Measurements from ENCODE around the gene TPD52L2.
"Not testable (repeated sequence)": the region's sequence is repeated elsewhere in the genome, so short reads cannot be mapped to it uniquely, and the experiment has no call there.

GRCh38 chr20:63916371-63916939 is 51.4 kb downstream of the TPD52L2 start:
- TF ChIP-seq, protein P1, sequence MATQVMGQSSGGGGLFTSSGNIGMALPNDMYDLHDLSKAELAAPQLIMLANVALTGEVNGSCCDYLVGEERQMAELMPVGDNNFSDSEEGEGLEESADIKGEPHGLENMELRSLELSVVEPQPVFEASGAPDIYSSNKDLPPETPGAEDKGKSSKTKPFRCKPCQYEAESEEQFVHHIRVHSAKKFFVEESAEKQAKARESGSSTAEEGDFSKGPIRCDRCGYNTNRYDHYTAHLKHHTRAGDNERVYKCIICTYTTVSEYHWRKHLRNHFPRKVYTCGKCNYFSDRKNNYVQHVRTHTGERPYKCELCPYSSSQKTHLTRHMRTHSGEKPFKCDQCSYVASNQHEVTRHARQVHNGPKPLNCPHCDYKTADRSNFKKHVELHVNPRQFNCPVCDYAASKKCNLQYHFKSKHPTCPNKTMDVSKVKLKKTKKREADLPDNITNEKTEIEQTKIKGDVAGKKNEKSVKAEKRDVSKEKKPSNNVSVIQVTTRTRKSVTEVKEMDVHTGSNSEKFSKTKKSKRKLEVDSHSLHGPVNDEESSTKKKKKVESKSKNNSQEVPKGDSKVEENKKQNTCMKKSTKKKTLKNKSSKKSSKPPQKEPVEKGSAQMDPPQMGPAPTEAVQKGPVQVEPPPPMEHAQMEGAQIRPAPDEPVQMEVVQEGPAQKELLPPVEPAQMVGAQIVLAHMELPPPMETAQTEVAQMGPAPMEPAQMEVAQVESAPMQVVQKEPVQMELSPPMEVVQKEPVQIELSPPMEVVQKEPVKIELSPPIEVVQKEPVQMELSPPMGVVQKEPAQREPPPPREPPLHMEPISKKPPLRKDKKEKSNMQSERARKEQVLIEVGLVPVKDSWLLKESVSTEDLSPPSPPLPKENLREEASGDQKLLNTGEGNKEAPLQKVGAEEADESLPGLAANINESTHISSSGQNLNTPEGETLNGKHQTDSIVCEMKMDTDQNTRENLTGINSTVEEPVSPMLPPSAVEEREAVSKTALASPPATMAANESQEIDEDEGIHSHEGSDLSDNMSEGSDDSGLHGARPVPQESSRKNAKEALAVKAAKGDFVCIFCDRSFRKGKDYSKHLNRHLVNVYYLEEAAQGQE (IDR thresholded peaks at IDR 0.05; ENCODE audit: insufficient read depth in 1 of 2, low read depth in 2 of 2, low read length in 1 of 2): not testable (repeated sequence)
- TF ChIP-seq, protein P2, sequence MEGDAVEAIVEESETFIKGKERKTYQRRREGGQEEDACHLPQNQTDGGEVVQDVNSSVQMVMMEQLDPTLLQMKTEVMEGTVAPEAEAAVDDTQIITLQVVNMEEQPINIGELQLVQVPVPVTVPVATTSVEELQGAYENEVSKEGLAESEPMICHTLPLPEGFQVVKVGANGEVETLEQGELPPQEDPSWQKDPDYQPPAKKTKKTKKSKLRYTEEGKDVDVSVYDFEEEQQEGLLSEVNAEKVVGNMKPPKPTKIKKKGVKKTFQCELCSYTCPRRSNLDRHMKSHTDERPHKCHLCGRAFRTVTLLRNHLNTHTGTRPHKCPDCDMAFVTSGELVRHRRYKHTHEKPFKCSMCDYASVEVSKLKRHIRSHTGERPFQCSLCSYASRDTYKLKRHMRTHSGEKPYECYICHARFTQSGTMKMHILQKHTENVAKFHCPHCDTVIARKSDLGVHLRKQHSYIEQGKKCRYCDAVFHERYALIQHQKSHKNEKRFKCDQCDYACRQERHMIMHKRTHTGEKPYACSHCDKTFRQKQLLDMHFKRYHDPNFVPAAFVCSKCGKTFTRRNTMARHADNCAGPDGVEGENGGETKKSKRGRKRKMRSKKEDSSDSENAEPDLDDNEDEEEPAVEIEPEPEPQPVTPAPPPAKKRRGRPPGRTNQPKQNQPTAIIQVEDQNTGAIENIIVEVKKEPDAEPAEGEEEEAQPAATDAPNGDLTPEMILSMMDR (IDR thresholded peaks at IDR 0.05): not testable (repeated sequence)
- TF ChIP-seq SIN3A (IDR thresholded peaks at IDR 0.05; ENCODE audit: borderline replicate concordance, insufficient read depth, low read depth, low read length); POLR2AphosphoS5 (IDR thresholded peaks at IDR 0.05; ENCODE audit: low read depth, low read length); TCF7L2 (IDR thresholded peaks at IDR 0.05; ENCODE audit: low read depth, low read length): not testable (repeated sequence)
